Nephron (organoid): Measurements from ENCODE around the gene ARHGAP22.

Experiments used
- H3K27ac Mint-ChIP-seq, 3 experiments: 2 replicates each; pipeline ENCODE4 v1.8.0; 2020; ENCODE audit warnings: mixed read lengths in 3 of 3, mild to moderate bottlenecking in 2 of 3, moderate library complexity in 1 of 3
- H3K27me3 Mint-ChIP-seq: 2 replicates; pipeline ENCODE4 v1.8.0; 2021; ENCODE audit warnings: low read depth, mild to moderate bottlenecking, moderate library complexity, mixed read lengths
- H3K36me3 Mint-ChIP-seq: 2 replicates; pipeline ENCODE4 v1.8.0; 2020; ENCODE audit warnings: low read depth, mixed read lengths
- H3K4me1 Mint-ChIP-seq: 2 replicates; pipeline ENCODE4 v1.8.0; 2020; ENCODE audit warnings: mixed read lengths
- H3K4me3 Mint-ChIP-seq, 3 experiments: 2 replicates each; pipeline ENCODE4 v1.8.0; 2020; ENCODE audit warnings: mild to moderate bottlenecking in 3 of 3, mixed read lengths in 3 of 3, moderate library complexity in 2 of 3
- H3K9me3 Mint-ChIP-seq: 2 replicates; pipeline ENCODE4 v1.8.0; 2020; ENCODE audit warnings: mixed read lengths
- TF ChIP-seq, protein P1 (sequence below), 3 experiments: fragments of 200-600 bp; sonication (generic); IDR thresholded peaks; one replicate each; pipeline ENCODE4 v1.5.0; 2021; ENCODE audit warnings: antibody characterized with exemption in 3 of 3; ENCODE audit not compliant: unreplicated experiment in 3 of 3

Gene ARHGAP22

DNA sequence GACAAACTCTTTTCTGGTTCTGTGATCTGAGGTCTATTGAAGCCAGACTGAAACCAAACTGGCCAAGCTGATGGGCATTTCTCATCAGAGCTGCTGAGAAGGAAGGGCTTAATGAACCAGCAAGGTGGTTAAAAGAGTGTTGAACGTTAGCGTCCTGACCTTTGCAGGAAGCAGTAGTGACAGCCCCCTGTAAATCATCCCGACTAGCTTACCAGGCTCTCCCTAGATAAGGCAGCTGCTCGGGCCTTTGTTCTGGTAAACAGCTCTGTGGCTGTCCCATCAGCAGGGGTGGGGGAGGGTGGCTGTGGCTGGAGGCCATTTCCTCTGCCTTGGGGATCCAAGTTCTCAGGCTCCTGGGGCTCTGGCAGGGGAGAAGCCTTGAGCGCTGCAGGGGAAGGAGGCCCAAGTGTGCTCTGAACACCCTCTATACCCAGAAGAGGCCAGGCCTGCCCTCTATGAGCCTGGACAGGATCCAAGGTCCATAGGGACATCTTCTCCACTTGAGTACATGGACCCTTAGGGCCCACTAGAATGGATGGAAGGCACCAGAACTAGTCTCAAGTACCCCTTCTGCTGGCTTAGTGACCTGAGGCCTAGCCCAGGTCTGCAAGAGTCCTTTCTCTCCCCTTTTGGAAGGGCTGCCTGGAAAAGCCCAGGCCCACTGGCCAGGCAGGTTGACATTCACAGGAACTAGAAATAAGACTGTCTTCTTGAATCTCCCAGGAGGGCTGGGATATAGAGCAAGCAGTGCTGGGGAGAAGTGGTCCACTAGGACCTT, 134.6 kb downstream of the ARHGAP22 start:
- Mint-ChIP-seq H3K36me3 (no peaks in the 10 kb centered on the region), H3K4me3 (peak overlapping the region in 1 of 3 experiments; percentile 34), H3K27ac (peak overlapping the region; percentile 56 to 88 (median 85)), H3K4me1 (peaks cover 43% of the 10 kb centered on the region), H3K9me3 (peaks cover 2% of the 10 kb centered on the region), H3K27me3 (no peaks in the 10 kb centered on the region)
- TF ChIP-seq, protein P1, sequence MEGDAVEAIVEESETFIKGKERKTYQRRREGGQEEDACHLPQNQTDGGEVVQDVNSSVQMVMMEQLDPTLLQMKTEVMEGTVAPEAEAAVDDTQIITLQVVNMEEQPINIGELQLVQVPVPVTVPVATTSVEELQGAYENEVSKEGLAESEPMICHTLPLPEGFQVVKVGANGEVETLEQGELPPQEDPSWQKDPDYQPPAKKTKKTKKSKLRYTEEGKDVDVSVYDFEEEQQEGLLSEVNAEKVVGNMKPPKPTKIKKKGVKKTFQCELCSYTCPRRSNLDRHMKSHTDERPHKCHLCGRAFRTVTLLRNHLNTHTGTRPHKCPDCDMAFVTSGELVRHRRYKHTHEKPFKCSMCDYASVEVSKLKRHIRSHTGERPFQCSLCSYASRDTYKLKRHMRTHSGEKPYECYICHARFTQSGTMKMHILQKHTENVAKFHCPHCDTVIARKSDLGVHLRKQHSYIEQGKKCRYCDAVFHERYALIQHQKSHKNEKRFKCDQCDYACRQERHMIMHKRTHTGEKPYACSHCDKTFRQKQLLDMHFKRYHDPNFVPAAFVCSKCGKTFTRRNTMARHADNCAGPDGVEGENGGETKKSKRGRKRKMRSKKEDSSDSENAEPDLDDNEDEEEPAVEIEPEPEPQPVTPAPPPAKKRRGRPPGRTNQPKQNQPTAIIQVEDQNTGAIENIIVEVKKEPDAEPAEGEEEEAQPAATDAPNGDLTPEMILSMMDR (IDR thresholded peaks at IDR 0.05; ENCODE audit: unreplicated experiment in 3 of 3) = no peak

DNA sequence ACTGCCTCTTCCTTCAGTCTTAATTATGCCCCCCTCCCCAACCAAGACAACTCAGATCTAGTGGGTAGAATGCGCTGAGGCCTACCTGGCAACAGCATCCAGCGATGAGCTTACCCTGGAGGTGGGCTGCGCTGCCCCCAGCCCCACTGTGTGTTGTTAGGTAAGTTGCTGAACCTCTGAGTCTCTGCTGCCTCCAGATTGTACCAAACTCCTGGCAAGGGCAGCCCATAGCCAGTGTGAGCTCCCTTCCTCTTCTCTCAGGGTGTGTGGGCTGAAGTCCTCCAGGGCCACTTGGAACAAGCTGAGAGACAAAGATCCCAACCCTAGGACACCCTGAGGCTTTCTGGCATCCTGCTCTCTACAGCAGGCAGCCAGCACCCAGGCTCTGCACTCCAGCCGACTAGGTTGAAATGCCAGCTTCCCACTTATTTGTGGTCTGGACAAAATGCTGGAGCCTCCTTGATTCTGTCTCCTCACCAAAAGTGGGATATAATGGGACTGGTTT, 135.3 kb downstream of the ARHGAP22 start:
- Mint-ChIP-seq H3K27ac (peak overlapping the region; percentile 56 to 88 (median 85)), H3K9me3 (no peaks in the 10 kb centered on the region), H3K36me3 (no peaks in the 10 kb centered on the region), H3K4me1 (peaks cover 37% of the 10 kb centered on the region), H3K4me3 (peak overlapping the region in 1 of 3 experiments; percentile 34), H3K27me3 (no peaks in the 10 kb centered on the region)
- TF ChIP-seq, protein P1 (IDR thresholded peaks at IDR 0.05; ENCODE audit: unreplicated experiment in 3 of 3) = no peak

DNA sequence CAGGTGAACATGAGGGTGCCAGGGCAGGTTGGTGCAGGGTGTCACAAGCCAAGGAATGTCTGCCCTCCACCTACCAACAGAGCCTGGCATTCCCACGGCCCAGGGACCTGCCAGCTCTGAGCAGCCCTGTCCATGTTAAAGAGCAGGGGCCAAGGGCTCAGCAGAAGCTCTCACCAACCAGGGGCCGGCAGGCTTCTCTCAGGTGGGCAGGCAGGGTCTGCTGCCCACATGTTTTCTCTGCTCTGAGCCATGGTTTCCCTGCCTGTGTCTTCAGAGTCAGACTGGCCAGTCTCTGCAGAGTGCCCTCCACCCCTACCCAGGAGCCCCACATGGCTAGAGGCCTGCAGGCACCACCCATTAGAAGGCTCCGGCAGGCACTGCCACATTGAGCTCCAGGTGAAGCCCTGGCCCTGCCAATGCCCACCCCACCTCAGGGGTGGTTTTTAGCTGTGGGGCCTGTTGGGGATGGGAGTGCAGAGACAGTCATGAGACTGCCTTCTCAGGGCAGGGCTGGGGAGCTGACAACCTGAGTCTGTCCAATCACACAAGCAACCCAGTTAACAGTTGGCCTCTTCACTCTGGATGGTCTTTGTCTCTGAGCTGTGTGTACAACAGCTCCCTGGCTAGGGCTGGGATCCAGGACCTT, 135.9 kb downstream of the ARHGAP22 start:
- Mint-ChIP-seq H3K36me3 (no peaks in the 10 kb centered on the region), H3K4me1 (peaks cover 42% of the 10 kb centered on the region), H3K9me3 (no peaks in the 10 kb centered on the region), H3K4me3 (no peak overlapping the region), H3K27me3 (no peaks in the 10 kb centered on the region), H3K27ac (peak overlapping the region; percentile 56 to 88 (median 85))
- TF ChIP-seq, protein P1 (IDR thresholded peaks at IDR 0.05; ENCODE audit: unreplicated experiment in 3 of 3) = no peak

DNA sequence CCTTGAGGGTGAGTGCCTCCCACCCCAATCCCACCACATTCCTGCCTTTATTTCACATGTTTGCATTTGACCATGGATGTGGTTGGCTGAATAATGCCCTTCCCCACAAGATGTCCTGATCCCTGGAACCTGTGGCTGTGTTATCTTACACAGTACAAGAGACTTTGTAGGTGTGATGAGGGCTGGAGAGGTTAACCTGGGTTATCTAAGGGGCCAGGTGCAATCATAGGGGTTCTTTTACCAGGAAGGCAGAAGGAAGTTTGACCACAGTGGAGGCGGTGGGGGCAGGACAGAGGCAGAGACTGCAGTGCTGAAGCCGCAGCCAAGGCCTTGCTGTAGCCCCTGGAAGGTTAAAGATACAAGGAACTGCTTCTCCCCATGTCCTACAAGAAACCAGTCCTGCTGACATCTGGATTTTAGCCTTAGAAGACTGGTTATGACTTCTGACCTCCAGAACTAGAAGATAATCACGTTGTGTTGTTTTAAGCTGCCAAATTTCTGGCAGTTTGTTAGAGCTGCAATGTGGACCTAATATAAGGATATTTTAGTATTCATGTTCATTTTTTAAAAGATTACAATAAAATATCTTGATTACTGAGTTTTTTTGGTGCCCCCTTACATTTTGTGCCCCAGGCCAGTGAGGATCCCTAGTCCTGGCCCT, 136.6 kb downstream of the ARHGAP22 start:
- TF ChIP-seq, protein P1 (IDR thresholded peaks at IDR 0.05; ENCODE audit: unreplicated experiment in 3 of 3) = no peak
- Mint-ChIP-seq H3K27me3 (no peaks in the 10 kb centered on the region), H3K9me3 (no peaks in the 10 kb centered on the region), H3K36me3 (no peaks in the 10 kb centered on the region), H3K27ac (peak overlapping the region; percentile 30 to 81 (median 77)), H3K4me1 (peaks cover 50% of the 10 kb centered on the region), H3K4me3 (peak overlapping the region in 1 of 3 experiments; percentile 6)

DNA sequence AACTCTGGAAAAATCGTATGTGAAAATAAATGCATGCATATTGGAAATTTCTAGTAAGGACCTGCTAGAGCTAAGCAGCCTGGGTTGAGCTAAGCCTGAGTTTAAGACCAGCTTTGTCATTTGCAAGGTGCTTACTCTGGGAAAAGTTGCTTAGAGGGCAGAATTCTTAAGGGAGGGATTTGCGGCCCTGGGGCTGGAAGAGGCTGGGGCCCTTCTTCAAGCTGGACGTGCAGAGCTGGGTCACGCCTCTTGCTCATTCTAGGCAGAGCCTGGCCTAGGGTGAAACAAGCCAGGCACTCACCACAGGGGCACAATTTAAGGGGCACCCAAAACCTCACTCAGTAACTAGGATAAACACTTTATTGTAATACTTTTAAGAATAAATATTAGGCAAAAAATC, 137.2 kb downstream of the ARHGAP22 start:
- Mint-ChIP-seq H3K4me1 (peaks cover 50% of the 10 kb centered on the region), H3K9me3 (no peaks in the 10 kb centered on the region), H3K36me3 (no peaks in the 10 kb centered on the region), H3K4me3 (no peak overlapping the region), H3K27me3 (no peaks in the 10 kb centered on the region), H3K27ac (peak overlapping the region in 2 of 3 experiments; percentile 30 to 77)
- TF ChIP-seq, protein P1 (IDR thresholded peaks at IDR 0.05; ENCODE audit: unreplicated experiment in 3 of 3) = no peak
